ENCODE data around the gene OARD1.

The OARD1 gene

GRCh38 chr6:41092421-41093140, 20.4 kb upstream of the OARD1 start:
- Histone ChIP-seq H3K4me1 (ENCODE audit: control insufficient read depth, insufficient read depth, low read length, poor library complexity, severe bottlenecking) (no peaks in the 10 kb centered on the region), H3K4me3 (ENCODE audit: extremely low read depth, insufficient read depth, low read length, poor library complexity, severe bottlenecking) (no peak overlapping the region), H3K27ac (ENCODE audit: low read depth, low read length, severe bottlenecking) (no peak overlapping the region), H3K9me3 (ENCODE audit: control insufficient read depth, low read length) (no peaks in the 10 kb centered on the region), H3K36me3 (ENCODE audit: control insufficient read depth, insufficient read depth, low read length) (peaks cover 98% of the 10 kb centered on the region)
- 100% methylated on average over 3 of the region's 4 CpGs for WGBS, 2 experiments (ENCODE audit: insufficient coverage in 2 of 2)

- no peaks in the 10 kb centered on the region for H3K4me1 ChIP-seq (ENCODE audit: control insufficient read depth, insufficient read depth, low read length, poor library complexity, severe bottlenecking)
- H3K36me3 ChIP-seq (ENCODE audit: control insufficient read depth, insufficient read depth, low read length), result peaks cover 95% of the 10 kb centered on the region
- H3K27ac ChIP-seq (ENCODE audit: low read depth, low read length, severe bottlenecking), result no peak overlapping the region
- no peaks in the 10 kb centered on the region for H3K9me3 ChIP-seq (ENCODE audit: control insufficient read depth, low read length)
- H3K4me3 ChIP-seq (ENCODE audit: extremely low read depth, insufficient read depth, low read length, poor library complexity, severe bottlenecking), result no peak overlapping the region
- no CpG with 5 or more reads among the region's 1 CpG for WGBS, 2 experiments (ENCODE audit: insufficient coverage in 2 of 2)
These were observed 18.9 kb upstream of the OARD1 start for GRCh38 chr6:41090841-41091761.

- Histone ChIP-seq H3K4me3 (ENCODE audit: extremely low read depth, insufficient read depth, low read length, poor library complexity, severe bottlenecking) (no peak overlapping the region), H3K27ac (ENCODE audit: low read depth, low read length, severe bottlenecking) (peak overlapping the region; percentile 26), H3K36me3 (ENCODE audit: control insufficient read depth, insufficient read depth, low read length) (peaks cover 93% of the 10 kb centered on the region), H3K4me1 (ENCODE audit: control insufficient read depth, insufficient read depth, low read length, poor library complexity, severe bottlenecking) (no peaks in the 10 kb centered on the region), H3K9me3 (ENCODE audit: control insufficient read depth, low read length) (no peaks in the 10 kb centered on the region)
- WGBS, 2 experiments (ENCODE audit: insufficient coverage in 2 of 2), result 100% methylated on average over 1 to 2 of the region's 4 CpGs
These were observed 16.3 kb upstream of the OARD1 start for GRCh38 chr6:41088451-41088850.

- Histone ChIP-seq H3K4me3 (ENCODE audit: extremely low read depth, insufficient read depth, low read length, poor library complexity, severe bottlenecking) (no peak overlapping the region), H3K4me1 (ENCODE audit: control insufficient read depth, insufficient read depth, low read length, poor library complexity, severe bottlenecking) (no peaks in the 10 kb centered on the region), H3K36me3 (ENCODE audit: control insufficient read depth, insufficient read depth, low read length) (peaks cover 90% of the 10 kb centered on the region), H3K9me3 (ENCODE audit: control insufficient read depth, low read length) (no peaks in the 10 kb centered on the region), H3K27ac (ENCODE audit: low read depth, low read length, severe bottlenecking) (no peak overlapping the region)
These were observed 13.0 kb upstream of the OARD1 start for GRCh38 chr6:41085182-41085581.

GRCh38 chr6:41083072-41083471, 10.9 kb upstream of the OARD1 start:
- peaks cover 85% of the 10 kb centered on the region for H3K36me3 ChIP-seq (ENCODE audit: control insufficient read depth, insufficient read depth, low read length)
- H3K27ac ChIP-seq (ENCODE audit: low read depth, low read length, severe bottlenecking), result no peak overlapping the region
- H3K9me3 ChIP-seq (ENCODE audit: control insufficient read depth, low read length), result no peaks in the 10 kb centered on the region

GRCh38 chr6:41080621-41081020, 8.5 kb upstream of the OARD1 start:
- Histone ChIP-seq H3K4me3 (ENCODE audit: extremely low read depth, insufficient read depth, low read length, poor library complexity, severe bottlenecking) (no peak overlapping the region), H3K4me1 (ENCODE audit: control insufficient read depth, insufficient read depth, low read length, poor library complexity, severe bottlenecking) (peaks cover 8% of the 10 kb centered on the region), H3K36me3 (ENCODE audit: control insufficient read depth, insufficient read depth, low read length) (peaks cover 72% of the 10 kb centered on the region), H3K27ac (ENCODE audit: low read depth, low read length, severe bottlenecking) (no peak overlapping the region), H3K9me3 (ENCODE audit: control insufficient read depth, low read length) (no peaks in the 10 kb centered on the region)
- 100% methylated on average over 2 of the region's 2 CpGs for WGBS, 2 experiments (ENCODE audit: insufficient coverage in 2 of 2)

More at GRCh38 chr6:41083072-41083471, 10.9 kb upstream of the OARD1 start:
- no peaks in the 10 kb centered on the region for H3K4me1 ChIP-seq (ENCODE audit: control insufficient read depth, insufficient read depth, low read length, poor library complexity, severe bottlenecking)
- H3K4me3 ChIP-seq (ENCODE audit: extremely low read depth, insufficient read depth, low read length, poor library complexity, severe bottlenecking), result no peak overlapping the region

- Histone ChIP-seq H3K9me3 (ENCODE audit: control insufficient read depth, low read length) (no peaks in the 10 kb centered on the region), H3K4me3 (ENCODE audit: extremely low read depth, insufficient read depth, low read length, poor library complexity, severe bottlenecking) (no peak overlapping the region), H3K36me3 (ENCODE audit: control insufficient read depth, insufficient read depth, low read length) (peaks cover 61% of the 10 kb centered on the region), H3K4me1 (ENCODE audit: control insufficient read depth, insufficient read depth, low read length, poor library complexity, severe bottlenecking) (peaks cover 12% of the 10 kb centered on the region), H3K27ac (ENCODE audit: low read depth, low read length, severe bottlenecking) (no peak overlapping the region)
- WGBS, 2 experiments (ENCODE audit: insufficient coverage in 2 of 2), result 90% methylated on average over 1 of the region's 1 CpG; no CpG with 5 or more reads in 1 of the 2 experiments
These were observed 6.9 kb upstream of the OARD1 start for GRCh38 chr6:41079080-41079479.

- Histone ChIP-seq H3K9me3 (ENCODE audit: control insufficient read depth, low read length) (no peaks in the 10 kb centered on the region), H3K27ac (ENCODE audit: low read depth, low read length, severe bottlenecking) (no peak overlapping the region), H3K4me3 (ENCODE audit: extremely low read depth, insufficient read depth, low read length, poor library complexity, severe bottlenecking) (no peak overlapping the region), H3K36me3 (ENCODE audit: control insufficient read depth, insufficient read depth, low read length) (peaks cover 51% of the 10 kb centered on the region), H3K4me1 (ENCODE audit: control insufficient read depth, insufficient read depth, low read length, poor library complexity, severe bottlenecking) (peaks cover 12% of the 10 kb centered on the region)
- WGBS, 2 experiments (ENCODE audit: insufficient coverage in 2 of 2), result 93% methylated on average over 2 of the region's 3 CpGs; no CpG with 5 or more reads in 1 of the 2 experiments
These were observed 5.9 kb upstream of the OARD1 start for GRCh38 chr6:41078101-41078500.

GRCh38 chr6:41077536-41077935, 5.4 kb upstream of the OARD1 start:
- Histone ChIP-seq H3K4me1 (ENCODE audit: control insufficient read depth, insufficient read depth, low read length, poor library complexity, severe bottlenecking) (peaks cover 12% of the 10 kb centered on the region), H3K9me3 (ENCODE audit: control insufficient read depth, low read length) (no peaks in the 10 kb centered on the region), H3K27ac (ENCODE audit: low read depth, low read length, severe bottlenecking) (no peak overlapping the region), H3K4me3 (ENCODE audit: extremely low read depth, insufficient read depth, low read length, poor library complexity, severe bottlenecking) (no peak overlapping the region), H3K36me3 (ENCODE audit: control insufficient read depth, insufficient read depth, low read length) (peaks cover 47% of the 10 kb centered on the region)
- 100% methylated on average over 1 of the region's 2 CpGs; no CpG with 5 or more reads in 1 of the 2 experiments for WGBS, 2 experiments (ENCODE audit: insufficient coverage in 2 of 2)

GRCh38 chr6:41075651-41076626, 3.8 kb upstream of the OARD1 start:
- Histone ChIP-seq H3K36me3 (ENCODE audit: control insufficient read depth, insufficient read depth, low read length) (peaks cover 34% of the 10 kb centered on the region), H3K9me3 (ENCODE audit: control insufficient read depth, low read length) (no peaks in the 10 kb centered on the region), H3K4me3 (ENCODE audit: extremely low read depth, insufficient read depth, low read length, poor library complexity, severe bottlenecking) (peak overlapping the region; percentile 6), H3K27ac (ENCODE audit: low read depth, low read length, severe bottlenecking) (no peak overlapping the region), H3K4me1 (ENCODE audit: control insufficient read depth, insufficient read depth, low read length, poor library complexity, severe bottlenecking) (peaks cover 14% of the 10 kb centered on the region)
- 89% methylated on average over 1 to 3 of the region's 4 CpGs for WGBS, 2 experiments (ENCODE audit: insufficient coverage in 2 of 2)

Data from mesodermal cell (in vitro differentiated cells).